Fibroblast of mammary gland (primary cell): ENCODE results near the gene CERK.

ENCODE experiments used
- DNase-seq: peaks from one replicate; pipeline ENCODE4 v3.0.0-alpha.2; 2010; ENCODE audit warnings: low read depth
- H3K4me3 ChIP-seq: 2 replicates; pipeline ENCODE4 v1.5.1; 2011; ENCODE audit warnings: low read depth, mild to moderate bottlenecking, low read length, moderate library complexity; ENCODE audit not compliant: control insufficient read depth
- TF ChIP-seq, protein P1 (sequence below): conservative IDR thresholded peaks from 2 replicates; pipeline ENCODE4 v1.5.1; 2011; ENCODE audit warnings: low read depth, low read length, inconsistent platforms; ENCODE audit not compliant: control insufficient read depth, insufficient read depth

The CERK gene

DNA sequence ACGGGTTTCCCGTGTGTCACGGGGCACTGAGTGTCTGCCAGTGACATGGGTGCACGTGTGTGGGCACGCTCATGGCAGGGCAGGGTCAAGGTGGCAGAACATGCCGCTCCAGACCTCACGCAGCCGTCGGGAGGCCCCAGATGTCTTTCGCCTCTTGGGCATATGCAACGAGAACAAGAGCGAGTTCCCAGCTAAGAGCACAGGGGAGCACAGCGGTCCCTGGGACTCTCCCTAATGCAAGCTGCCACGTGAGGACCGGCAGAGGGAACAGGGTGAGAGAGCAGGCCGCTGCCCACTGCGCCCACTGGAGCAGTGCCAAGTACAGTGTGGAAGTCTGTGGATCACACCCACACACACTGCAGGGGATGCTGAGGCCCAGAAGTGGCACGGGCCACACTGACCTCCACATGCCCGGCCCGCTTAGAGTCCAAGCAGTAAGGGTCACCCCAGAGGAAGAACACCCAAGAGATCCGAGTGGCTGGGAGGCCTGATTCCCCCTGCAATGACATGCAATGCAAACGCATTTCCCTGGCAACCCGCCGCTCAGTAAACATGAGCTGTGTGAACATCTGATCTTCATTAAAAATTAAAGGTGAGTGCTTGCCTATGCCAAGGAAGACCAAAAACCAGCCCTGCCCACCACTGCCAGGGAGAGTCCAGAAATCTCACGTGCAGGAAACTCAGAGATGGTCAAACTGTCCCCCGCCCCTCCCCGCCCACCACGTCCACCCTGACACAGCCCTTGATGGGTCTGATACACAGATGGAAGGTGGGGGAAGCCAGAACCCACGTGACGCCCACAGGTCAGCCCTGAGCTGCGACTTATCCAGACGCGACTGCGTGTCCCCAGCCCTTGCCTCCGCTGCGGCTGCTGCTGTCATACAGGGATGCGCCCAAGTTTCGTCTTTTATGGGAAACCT is 11.7 kb downstream of the CERK start:
- TF ChIP-seq, protein P1, sequence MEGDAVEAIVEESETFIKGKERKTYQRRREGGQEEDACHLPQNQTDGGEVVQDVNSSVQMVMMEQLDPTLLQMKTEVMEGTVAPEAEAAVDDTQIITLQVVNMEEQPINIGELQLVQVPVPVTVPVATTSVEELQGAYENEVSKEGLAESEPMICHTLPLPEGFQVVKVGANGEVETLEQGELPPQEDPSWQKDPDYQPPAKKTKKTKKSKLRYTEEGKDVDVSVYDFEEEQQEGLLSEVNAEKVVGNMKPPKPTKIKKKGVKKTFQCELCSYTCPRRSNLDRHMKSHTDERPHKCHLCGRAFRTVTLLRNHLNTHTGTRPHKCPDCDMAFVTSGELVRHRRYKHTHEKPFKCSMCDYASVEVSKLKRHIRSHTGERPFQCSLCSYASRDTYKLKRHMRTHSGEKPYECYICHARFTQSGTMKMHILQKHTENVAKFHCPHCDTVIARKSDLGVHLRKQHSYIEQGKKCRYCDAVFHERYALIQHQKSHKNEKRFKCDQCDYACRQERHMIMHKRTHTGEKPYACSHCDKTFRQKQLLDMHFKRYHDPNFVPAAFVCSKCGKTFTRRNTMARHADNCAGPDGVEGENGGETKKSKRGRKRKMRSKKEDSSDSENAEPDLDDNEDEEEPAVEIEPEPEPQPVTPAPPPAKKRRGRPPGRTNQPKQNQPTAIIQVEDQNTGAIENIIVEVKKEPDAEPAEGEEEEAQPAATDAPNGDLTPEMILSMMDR: no peak
- peak; percentile 29 for DNase-seq
- no peak overlapping the region for H3K4me3 ChIP-seq

DNA sequence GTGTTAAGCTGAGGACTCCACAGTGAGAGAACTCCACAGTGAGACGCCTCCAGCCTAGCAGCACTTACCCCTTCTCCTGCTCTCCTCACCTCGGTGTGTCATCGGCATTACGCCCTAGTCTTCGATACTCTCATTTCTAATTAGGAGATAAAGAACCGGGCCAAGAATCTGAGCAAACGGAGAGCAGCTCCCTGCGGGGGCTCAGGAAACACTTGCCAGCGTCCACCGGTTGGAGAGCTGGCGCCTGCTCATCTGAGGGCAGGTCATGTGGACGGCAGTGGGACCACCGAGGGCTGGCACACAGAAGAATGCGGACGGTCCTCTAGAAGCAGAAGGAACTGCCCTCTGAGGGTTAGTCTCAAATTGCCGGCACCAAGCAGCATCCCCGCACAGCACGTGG is 13.0 kb downstream of the CERK start:
- no peak for DNase-seq
- no peak overlapping the region for H3K4me3 ChIP-seq
- TF ChIP-seq, protein P1: no peak

DNA sequence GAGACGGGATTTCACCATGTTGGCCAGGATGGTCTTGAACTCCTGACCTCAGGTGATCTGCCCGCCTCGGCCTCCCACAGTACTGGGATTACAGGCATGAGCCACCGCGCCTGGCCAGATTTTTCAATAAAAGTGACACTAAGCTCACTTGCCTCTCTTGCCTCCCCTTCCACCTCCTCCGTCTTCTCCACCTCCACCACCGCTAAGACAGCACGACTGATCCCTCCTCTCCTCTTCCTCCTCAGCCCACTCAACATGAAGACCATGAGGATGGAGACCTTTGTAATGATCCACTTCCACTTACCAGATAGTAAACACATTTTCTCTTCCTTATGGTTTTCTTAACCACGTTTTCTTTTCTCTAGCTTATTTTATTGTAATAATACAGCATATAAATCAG is 14.2 kb downstream of the CERK start:
- TF ChIP-seq, protein P1: no peak
- DNase-seq: no peak
- H3K4me3 ChIP-seq: no peak overlapping the region

DNA sequence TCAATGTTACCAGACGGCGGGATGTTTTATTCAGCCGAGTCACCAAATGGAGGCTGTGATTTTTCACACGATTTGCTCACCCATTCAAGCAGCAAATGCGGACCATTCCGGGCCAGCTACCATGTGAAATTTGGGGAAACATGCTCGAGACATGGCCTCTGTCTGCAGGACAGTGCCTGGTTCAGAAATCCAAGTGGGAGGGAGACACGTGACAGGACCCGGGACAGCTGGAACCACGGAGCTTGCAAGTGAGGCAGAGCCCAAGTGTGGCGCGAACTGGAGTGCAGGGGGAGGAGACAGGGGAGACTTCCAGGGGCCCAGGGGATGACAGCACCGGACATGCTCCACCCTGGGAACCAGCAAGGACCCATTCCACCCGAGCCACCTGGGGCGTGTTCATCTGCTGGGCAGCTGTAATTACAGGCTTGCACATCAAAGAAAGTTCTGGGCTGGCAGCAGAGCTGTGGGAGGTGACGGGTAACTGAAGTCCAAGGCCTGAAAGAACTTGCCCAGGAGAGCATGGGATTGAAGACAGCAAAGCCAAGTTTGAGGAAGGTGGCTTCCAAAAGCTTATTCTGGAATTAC is 16.5 kb downstream of the CERK start:
- TF ChIP-seq, protein P1: no peak
- no peak overlapping the region for H3K4me3 ChIP-seq
- DNase-seq: no peak

DNA sequence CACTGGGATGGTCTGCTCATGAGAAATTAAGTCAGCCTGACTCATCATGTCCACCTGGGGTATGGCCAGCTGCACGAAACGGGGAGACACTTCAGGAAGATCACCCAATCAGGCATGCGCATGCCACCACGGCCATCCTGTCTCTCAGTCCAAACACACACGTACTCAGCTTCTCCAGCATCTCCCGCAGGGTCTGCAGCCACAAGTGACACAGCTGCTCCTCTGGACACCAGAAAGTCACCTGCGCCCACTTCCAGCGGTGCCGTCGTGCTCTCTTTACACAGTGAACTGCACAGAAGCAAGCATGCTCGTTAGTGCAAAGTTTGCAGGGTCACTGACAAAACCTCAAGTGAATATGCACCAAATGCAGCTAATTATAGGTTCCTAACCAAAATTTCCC is 18.1 kb downstream of the CERK start:
- H3K4me3 ChIP-seq: no peak overlapping the region
- TF ChIP-seq, protein P1: no peak
- DNase-seq: no peak

DNA sequence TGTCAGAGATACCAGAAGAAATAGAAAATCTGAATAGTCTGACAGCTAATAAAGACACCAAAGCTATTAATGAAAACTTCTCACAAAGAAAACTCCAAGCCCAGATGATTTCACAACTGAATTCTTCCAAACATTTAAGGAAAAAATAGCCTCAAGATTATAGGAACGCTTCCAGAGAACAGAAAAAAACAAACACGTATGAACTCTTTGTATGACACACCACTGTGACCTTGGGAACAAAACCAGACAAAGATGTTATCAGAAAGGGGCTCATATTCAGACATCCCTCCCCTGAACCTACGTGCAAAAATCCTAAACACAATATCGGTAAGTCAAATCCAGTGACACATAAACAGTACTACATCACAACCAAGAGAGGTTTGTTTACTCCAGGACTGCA is 23.5 kb downstream of the CERK start:
- no peak overlapping the region for H3K4me3 ChIP-seq
- TF ChIP-seq, protein P1: no peak
- peak; percentile 16 for DNase-seq
